Measurements from ENCODE around the gene DMWD.

DMWD gene

DNA sequence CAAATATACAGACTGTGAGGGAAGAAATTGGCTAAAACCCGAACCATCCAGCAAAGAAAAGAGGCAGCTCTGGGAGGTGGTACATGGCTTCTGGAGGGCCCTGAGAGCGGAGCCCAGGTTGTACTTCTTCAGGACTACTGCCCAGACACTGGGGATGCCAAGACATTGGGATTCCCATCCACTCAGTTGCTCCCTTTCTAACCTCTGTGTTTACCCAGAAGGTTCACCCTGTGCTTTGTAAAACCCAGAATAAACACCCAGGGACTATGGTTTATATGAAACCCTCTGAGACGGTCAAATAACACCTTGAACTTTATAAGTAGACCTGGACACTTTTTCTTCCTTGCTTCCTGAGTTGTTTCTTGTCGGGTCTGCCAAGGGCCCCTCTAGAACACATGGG lies 49.7 kb downstream of the DMWD start:
- DNase-seq, result no peak

DNA sequence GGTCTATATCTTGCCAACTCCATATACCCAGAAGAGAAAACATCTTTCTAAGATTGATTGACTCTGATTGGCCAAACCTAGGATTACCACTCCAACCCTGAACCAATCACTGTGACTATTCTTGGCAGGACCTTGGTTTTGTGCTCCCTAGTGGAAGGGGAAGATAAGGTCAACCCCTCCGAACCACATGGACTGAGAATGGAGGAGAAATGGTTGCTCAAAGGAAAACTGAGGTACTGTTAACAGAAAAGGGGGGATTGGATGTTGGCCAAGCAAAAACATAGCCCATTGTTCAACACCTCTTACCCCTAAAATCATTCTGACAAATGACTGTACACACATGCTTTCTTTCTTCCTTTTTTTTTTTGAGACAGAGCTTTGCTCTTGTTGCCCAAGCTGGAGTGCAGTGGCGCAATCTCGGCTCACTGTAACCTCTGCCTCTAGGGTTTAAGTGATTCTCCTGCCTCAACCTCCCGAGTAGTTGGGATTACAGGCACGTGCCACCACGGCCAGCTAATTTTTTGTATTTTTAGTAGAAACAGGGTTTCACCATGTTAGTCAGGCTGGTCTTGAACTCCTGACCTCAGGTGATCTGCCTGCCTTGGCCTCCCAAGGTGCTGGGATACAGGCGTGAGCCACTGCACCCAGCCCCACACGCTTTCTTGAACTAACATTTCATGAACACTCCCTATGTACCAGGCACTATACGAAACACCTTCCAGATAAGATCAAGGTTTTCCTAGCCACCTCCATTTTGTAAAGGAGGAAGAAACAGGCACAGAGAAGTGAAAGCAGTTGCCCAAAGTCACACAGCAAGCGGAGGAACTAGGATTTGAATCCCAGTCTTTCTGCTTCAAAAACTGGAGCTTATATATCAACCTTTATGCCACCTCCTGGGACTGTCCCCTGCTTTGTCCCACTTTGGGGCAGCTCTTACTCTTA lies 52.9 kb downstream of the DMWD start:
- no peak for DNase-seq

DNA sequence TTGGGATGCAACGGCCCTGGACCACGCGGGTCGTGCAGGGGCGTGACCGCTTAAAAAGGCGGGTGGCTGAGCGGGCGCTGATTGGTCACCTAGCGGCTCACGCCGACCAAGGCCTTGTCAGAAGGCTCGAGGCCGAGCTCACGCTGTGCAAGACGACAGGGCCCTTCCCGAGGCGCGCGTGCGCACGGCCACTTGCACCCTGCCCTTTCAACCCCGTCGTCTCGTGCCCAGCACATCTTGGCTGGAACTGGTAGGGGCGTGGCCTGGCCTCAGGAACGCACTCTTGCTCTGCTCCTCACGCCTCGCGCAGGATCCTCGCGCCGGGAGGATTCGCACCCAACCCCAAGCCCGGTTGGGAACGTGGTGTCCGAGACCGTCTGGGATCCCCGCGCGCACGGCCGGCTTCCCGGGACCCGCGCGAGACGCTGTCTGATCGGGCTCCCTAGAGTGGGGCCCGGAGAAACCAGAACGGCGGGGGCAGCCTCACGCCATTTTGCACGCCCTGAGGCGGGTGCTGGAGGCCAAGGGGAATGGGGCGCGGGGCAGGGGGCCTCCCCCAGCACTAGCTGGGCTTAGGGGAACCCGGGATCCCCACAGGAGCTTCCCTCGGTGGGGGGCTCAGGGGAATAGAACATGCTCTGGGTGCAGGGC lies 59.4 kb downstream of the DMWD start, which contains the start of gene MEIOSIN:
Gene MEIOSIN, plus strand, starts transcription at position 280 of the 651 bp plus-strand sequence. CDS start 1,938 bp downstream, outside the sequence.
- no peak for DNase-seq
